ENCODE results near the gene SLC5A11.

DNA sequence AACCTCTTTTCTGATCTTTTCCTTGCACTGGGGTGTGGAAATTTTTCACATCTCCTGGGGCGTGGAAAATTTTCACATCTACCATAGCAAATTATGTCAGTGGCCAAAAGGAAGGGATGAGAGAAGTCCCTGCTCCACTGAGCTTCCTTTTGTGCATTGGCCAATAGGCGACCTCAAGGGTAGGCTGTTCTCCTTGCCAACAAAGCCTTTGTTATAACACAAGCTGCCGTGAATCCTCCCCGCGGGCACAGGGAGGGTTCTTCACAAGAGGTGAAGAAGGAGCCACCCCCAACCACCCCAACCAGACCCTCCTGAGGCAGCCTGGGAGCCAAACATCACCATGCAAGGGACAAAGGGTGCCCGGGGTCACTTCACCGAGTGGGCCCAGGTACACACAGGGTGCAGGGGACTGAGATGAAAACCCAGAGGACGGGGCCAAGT lies 6.5 kb downstream of the SLC5A11 start:
- TF ChIP-seq, protein P1, sequence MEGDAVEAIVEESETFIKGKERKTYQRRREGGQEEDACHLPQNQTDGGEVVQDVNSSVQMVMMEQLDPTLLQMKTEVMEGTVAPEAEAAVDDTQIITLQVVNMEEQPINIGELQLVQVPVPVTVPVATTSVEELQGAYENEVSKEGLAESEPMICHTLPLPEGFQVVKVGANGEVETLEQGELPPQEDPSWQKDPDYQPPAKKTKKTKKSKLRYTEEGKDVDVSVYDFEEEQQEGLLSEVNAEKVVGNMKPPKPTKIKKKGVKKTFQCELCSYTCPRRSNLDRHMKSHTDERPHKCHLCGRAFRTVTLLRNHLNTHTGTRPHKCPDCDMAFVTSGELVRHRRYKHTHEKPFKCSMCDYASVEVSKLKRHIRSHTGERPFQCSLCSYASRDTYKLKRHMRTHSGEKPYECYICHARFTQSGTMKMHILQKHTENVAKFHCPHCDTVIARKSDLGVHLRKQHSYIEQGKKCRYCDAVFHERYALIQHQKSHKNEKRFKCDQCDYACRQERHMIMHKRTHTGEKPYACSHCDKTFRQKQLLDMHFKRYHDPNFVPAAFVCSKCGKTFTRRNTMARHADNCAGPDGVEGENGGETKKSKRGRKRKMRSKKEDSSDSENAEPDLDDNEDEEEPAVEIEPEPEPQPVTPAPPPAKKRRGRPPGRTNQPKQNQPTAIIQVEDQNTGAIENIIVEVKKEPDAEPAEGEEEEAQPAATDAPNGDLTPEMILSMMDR (IDR thresholded peaks at IDR 0.05; ENCODE audit: low read depth, low read length, missing input control): no peak
- TF ChIP-seq JUND (IDR thresholded peaks at IDR 0.05) (no peak), NR2F2 (IDR thresholded peaks at IDR 0.05) (no peak), RXRA (IDR thresholded peaks at IDR 0.05) (no peak), RAD21 (IDR thresholded peaks at IDR 0.05) (no peak), TAF1 (conservative IDR thresholded peaks at IDR 0.05) (no peak), HNF4A (conservative IDR thresholded peaks at IDR 0.05) (no peak), SP1 (IDR thresholded peaks at IDR 0.05) (no peak), FOXA1 (IDR thresholded peaks at IDR 0.05) (no peak), GABPA (IDR thresholded peaks at IDR 0.05 in 1 of 2, conservative IDR thresholded peaks at IDR 0.05 in 1 of 2) (no peak)
- TF ChIP-seq, protein P2, sequence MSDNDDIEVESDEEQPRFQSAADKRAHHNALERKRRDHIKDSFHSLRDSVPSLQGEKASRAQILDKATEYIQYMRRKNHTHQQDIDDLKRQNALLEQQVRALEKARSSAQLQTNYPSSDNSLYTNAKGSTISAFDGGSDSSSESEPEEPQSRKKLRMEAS (IDR thresholded peaks at IDR 0.05): no peak
- TF ChIP-seq, protein P3, sequence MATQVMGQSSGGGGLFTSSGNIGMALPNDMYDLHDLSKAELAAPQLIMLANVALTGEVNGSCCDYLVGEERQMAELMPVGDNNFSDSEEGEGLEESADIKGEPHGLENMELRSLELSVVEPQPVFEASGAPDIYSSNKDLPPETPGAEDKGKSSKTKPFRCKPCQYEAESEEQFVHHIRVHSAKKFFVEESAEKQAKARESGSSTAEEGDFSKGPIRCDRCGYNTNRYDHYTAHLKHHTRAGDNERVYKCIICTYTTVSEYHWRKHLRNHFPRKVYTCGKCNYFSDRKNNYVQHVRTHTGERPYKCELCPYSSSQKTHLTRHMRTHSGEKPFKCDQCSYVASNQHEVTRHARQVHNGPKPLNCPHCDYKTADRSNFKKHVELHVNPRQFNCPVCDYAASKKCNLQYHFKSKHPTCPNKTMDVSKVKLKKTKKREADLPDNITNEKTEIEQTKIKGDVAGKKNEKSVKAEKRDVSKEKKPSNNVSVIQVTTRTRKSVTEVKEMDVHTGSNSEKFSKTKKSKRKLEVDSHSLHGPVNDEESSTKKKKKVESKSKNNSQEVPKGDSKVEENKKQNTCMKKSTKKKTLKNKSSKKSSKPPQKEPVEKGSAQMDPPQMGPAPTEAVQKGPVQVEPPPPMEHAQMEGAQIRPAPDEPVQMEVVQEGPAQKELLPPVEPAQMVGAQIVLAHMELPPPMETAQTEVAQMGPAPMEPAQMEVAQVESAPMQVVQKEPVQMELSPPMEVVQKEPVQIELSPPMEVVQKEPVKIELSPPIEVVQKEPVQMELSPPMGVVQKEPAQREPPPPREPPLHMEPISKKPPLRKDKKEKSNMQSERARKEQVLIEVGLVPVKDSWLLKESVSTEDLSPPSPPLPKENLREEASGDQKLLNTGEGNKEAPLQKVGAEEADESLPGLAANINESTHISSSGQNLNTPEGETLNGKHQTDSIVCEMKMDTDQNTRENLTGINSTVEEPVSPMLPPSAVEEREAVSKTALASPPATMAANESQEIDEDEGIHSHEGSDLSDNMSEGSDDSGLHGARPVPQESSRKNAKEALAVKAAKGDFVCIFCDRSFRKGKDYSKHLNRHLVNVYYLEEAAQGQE (IDR thresholded peaks at IDR 0.05): no peak

Data from liver (tissue), 3 donors.